K562 (cell line): ENCODE data around the gene YARS1. TPM values are rescaled to one million over a fixed set of nuclear protein-coding genes. Genes with fewer than 3 reads are reported as not detected.
A peak's percentile ranks its signal among the peaks of the same experiment; 100 is the strongest.

Source experiments
- MECOM ChIP-seq: fragments of 250-450 bp; sonication (Bioruptor Pico); IDR thresholded peaks from 2 replicates; pipeline ENCODE4 v1.8.0; 2022; ENCODE audit warnings: inconsistent platforms
- MYC ChIP-seq, 2 experiments: fragments of 250-450 bp in 1 of 2; sonication (Bioruptor Pico) in 1 of 2; IDR thresholded peaks; 2 replicates each; pipeline versions ENCODE4 v1.5.1 to v1.6.1; 2012 to 2021; ENCODE audit warnings: low read depth in 2 of 2, borderline replicate concordance in 1 of 2, improper control_type of control experiment in 1 of 2, low read length in 1 of 2, mild to moderate bottlenecking in 1 of 2, moderate library complexity in 1 of 2
- RB1 ChIP-seq: fragments of 450-650 bp; IDR thresholded peaks from 2 replicates; pipeline ENCODE4 v1.6.1; 2017; ENCODE audit warnings: low read depth, mild to moderate bottlenecking
- RNF2 ChIP-seq: sonication (generic); IDR thresholded peaks from 2 replicates; pipeline ENCODE4 v1.6.1; 2016
- SMARCC2 ChIP-seq: fragments of 450-650 bp; IDR thresholded peaks from 2 replicates; pipeline ENCODE4 v1.6.1; 2017; ENCODE audit warnings: antibody characterized with exemption, moderate library complexity, mild to moderate bottlenecking, low read depth
- SNRNP70 ChIP-seq: fragments of 200-400 bp; formaldehyde crosslinking; optimal IDR thresholded peaks from 2 replicates; pipeline ENCODE3; 2017; ENCODE audit warnings: low read depth, low read length
- SREBF2 ChIP-seq: sonication (generic); formaldehyde crosslinking; IDR thresholded peaks from 2 replicates; pipeline ENCODE4 v1.4.0; 2020; ENCODE audit warnings: mild to moderate bottlenecking, missing genetic modification reagents
- TEAD2 ChIP-seq: fragments of 450-650 bp; IDR thresholded peaks from 2 replicates; pipeline ENCODE4 v1.6.1; 2016; ENCODE audit warnings: missing genetic modification characterization, control low read depth, missing compliant biosample characterization
- ZNF551 ChIP-seq: fragments of 250-450 bp; sonication (Bioruptor Pico); IDR thresholded peaks from 2 replicates; pipeline ENCODE4 v1.5.0; 2021; ENCODE audit warnings: mild to moderate bottlenecking, moderate library complexity
- ZNF644 ChIP-seq: fragments of 200-800 bp; sonication (Bioruptor generic); IDR thresholded peaks from 2 replicates; pipeline ENCODE4 v1.6.1; 2016; ENCODE audit warnings: low read depth, missing genetic modification characterization, missing compliant biosample characterization
- polyA plus RNA-seq, 8 experiments: library from polyadenylated mRNA; depleted of rRNA in 4 of 8; stranded (reverse) in 5 of 8; unstranded in 3 of 8; fragments of >200 nt; fragmentation: Nextera tagmentation in 2 of 8; fragmentation: Illumina TruSeq in 1 of 8; extraction: Ambion mirVana in 2 of 8; extraction: Trizol in 1 of 8; gene quantifications; 2 replicates each; pipeline versions ENCODE4 v1.2.1 to v1.2.3, GENCODE V29; 2011 to 2014; ENCODE audit warnings: inconsistent platforms in 1 of 8, missing spikeins in 1 of 8
- total RNA-seq, 7 experiments: library from RNA; depleted of rRNA in 6 of 7; stranded (reverse); fragments of >200 nt in 6 of 7; fragmentation: Illumina TruSeq in 2 of 7; extraction: Trizol in 2 of 7; gene quantifications; 2 replicates each; pipeline versions ENCODE4 v1.2.1 to v1.2.3, GENCODE V29; 2011 to 2021; ENCODE audit warnings: low replicate concordance in 1 of 7
- TF ChIP-seq, protein P1 (sequence below): sonication (generic); formaldehyde crosslinking; IDR thresholded peaks from 2 replicates; pipeline ENCODE4 v1.9.0; 2022; ENCODE audit warnings: mild to moderate bottlenecking, missing genetic modification reagents
- TF ChIP-seq, protein P2 (sequence below): fragments of 250-450 bp; sonication (Bioruptor Pico); IDR thresholded peaks from 2 replicates; pipeline ENCODE4 v1.4.0; 2020
- TF ChIP-seq, protein P3 (sequence below): sonication (generic); formaldehyde crosslinking; IDR thresholded peaks from 2 replicates; pipeline ENCODE4 v1.8.1; 2023; ENCODE audit warnings: missing genetic modification reagents, mild to moderate bottlenecking, borderline replicate concordance
- TF ChIP-seq, protein P4 (sequence below): sonication (generic); IDR thresholded peaks from 2 replicates; pipeline ENCODE4 v1.6.1; 2016

The YARS1 gene
- total and polyA plus RNA-seq, 9 of the 15 experiments (the other 6 are each of a cell fraction or from before 2014, with no cell fraction given): 66.2 to 336 (median 201) TPM

GRCh38 chr1:32817815-32818786 is 943 bp upstream of the YARS1 start (continued):
- TF ChIP-seq, protein P1, sequence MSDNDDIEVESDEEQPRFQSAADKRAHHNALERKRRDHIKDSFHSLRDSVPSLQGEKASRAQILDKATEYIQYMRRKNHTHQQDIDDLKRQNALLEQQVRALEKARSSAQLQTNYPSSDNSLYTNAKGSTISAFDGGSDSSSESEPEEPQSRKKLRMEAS (CRISPR knock-in tag): no peak
- TF ChIP-seq MECOM (no peak), ZNF551 (no peak), TEAD2 (tag) (no peak), MYC (IDR thresholded peaks at IDR 0.05; ENCODE audit: low read depth, low read length) (peak; percentile 59; the same call in 1 of the 2 replicates), MYC (CRISPR knock-in tag; IDR thresholded peaks at IDR 0.05; ENCODE audit: borderline replicate concordance, low read depth) (no peak; the same call in 1 of the 2 replicates), RB1 (peak; percentile 94), SMARCC2 (no peak), SREBF2 (peak; percentile 97; the same call in 1 of the 2 replicates), ZNF644 (tag) (0 out of 2 replicates have a peak, but pooled peaks have one; percentile 22), RNF2 (peak; percentile 41; the same call in 1 of the 2 replicates), SNRNP70 (no peak)
- TF ChIP-seq, protein P2, sequence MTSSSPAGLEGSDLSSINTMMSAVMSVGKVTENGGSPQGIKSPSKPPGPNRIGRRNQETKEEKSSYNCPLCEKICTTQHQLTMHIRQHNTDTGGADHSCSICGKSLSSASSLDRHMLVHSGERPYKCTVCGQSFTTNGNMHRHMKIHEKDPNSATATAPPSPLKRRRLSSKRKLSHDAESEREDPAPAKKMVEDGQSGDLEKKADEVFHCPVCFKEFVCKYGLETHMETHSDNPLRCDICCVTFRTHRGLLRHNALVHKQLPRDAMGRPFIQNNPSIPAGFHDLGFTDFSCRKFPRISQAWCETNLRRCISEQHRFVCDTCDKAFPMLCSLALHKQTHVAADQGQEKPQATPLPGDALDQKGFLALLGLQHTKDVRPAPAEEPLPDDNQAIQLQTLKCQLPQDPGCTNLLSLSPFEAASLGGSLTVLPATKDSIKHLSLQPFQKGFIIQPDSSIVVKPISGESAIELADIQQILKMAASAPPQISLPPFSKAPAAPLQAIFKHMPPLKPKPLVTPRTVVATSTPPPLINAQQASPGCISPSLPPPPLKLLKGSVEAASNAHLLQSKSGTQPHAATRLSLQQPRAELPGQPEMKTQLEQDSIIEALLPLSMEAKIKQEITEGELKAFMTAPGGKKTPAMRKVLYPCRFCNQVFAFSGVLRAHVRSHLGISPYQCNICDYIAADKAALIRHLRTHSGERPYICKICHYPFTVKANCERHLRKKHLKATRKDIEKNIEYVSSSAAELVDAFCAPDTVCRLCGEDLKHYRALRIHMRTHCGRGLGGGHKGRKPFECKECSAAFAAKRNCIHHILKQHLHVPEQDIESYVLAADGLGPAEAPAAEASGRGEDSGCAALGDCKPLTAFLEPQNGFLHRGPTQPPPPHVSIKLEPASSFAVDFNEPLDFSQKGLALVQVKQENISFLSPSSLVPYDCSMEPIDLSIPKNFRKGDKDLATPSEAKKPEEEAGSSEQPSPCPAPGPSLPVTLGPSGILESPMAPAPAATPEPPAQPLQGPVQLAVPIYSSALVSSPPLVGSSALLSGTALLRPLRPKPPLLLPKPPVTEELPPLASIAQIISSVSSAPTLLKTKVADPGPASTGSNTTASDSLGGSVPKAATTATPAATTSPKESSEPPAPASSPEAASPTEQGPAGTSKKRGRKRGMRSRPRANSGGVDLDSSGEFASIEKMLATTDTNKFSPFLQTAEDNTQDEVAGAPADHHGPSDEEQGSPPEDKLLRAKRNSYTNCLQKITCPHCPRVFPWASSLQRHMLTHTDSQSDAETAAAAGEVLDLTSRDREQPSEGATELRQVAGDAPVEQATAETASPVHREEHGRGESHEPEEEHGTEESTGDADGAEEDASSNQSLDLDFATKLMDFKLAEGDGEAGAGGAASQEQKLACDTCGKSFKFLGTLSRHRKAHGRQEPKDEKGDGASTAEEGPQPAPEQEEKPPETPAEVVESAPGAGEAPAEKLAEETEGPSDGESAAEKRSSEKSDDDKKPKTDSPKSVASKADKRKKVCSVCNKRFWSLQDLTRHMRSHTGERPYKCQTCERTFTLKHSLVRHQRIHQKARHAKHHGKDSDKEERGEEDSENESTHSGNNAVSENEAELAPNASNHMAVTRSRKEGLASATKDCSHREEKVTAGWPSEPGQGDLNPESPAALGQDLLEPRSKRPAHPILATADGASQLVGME (CRISPR knock-in tag): 0 out of 2 replicates have a peak, but pooled peaks have one; percentile 12
- TF ChIP-seq, protein P3, sequence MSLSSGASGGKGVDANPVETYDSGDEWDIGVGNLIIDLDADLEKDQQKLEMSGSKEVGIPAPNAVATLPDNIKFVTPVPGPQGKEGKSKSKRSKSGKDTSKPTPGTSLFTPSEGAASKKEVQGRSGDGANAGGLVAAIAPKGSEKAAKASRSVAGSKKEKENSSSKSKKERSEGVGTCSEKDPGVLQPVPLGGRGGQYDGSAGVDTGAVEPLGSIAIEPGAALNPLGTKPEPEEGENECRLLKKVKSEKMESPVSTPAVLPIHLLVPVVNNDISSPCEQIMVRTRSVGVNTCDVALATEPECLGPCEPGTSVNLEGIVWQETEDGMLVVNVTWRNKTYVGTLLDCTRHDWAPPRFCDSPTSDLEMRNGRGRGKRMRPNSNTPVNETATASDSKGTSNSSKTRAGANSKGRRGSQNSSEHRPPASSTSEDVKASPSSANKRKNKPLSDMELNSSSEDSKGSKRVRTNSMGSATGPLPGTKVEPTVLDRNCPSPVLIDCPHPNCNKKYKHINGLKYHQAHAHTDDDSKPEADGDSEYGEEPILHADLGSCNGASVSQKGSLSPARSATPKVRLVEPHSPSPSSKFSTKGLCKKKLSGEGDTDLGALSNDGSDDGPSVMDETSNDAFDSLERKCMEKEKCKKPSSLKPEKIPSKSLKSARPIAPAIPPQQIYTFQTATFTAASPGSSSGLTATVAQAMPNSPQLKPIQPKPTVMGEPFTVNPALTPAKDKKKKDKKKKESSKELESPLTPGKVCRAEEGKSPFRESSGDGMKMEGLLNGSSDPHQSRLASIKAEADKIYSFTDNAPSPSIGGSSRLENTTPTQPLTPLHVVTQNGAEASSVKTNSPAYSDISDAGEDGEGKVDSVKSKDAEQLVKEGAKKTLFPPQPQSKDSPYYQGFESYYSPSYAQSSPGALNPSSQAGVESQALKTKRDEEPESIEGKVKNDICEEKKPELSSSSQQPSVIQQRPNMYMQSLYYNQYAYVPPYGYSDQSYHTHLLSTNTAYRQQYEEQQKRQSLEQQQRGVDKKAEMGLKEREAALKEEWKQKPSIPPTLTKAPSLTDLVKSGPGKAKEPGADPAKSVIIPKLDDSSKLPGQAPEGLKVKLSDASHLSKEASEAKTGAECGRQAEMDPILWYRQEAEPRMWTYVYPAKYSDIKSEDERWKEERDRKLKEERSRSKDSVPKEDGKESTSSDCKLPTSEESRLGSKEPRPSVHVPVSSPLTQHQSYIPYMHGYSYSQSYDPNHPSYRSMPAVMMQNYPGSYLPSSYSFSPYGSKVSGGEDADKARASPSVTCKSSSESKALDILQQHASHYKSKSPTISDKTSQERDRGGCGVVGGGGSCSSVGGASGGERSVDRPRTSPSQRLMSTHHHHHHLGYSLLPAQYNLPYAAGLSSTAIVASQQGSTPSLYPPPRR (CRISPR knock-in tag): no peak
- TF ChIP-seq, protein P4, sequence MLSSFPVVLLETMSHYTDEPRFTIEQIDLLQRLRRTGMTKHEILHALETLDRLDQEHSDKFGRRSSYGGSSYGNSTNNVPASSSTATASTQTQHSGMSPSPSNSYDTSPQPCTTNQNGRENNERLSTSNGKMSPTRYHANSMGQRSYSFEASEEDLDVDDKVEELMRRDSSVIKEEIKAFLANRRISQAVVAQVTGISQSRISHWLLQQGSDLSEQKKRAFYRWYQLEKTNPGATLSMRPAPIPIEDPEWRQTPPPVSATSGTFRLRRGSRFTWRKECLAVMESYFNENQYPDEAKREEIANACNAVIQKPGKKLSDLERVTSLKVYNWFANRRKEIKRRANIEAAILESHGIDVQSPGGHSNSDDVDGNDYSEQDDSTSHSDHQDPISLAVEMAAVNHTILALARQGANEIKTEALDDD: no peak
